ENCODE results near the gene FRMD3.

DNA sequence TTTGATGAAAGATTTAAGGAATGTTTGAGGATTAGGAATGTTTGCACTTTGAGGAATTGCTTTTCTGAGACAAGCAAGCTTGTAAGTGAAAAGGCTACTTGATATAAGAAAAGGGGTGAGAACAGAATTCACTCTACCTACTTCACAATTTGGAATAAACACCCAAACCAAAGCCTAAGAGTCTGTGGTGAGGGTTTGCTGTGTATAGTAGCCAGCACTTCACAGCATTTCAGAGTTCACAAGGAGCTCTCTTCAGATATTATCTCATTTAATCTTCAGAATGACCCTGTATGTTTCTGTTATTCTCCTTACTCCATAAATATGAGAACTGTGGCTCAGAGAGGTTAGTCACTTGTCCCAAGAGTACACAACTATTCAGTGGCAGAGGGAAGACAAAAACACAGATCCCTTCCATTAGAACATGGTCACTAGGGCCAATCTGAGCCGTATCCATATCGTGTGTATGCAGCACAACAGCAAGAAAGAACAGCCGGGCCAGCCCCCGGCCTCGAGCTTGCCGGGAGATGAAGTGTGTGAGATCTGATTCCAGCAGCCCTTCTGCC is 92.4 kb downstream of the FRMD3 start:
- TF ChIP-seq EZH2 (IDR thresholded peaks at IDR 0.05; ENCODE audit: low read length, missing control alignments) = no peak
- TF ChIP-seq, protein P1, sequence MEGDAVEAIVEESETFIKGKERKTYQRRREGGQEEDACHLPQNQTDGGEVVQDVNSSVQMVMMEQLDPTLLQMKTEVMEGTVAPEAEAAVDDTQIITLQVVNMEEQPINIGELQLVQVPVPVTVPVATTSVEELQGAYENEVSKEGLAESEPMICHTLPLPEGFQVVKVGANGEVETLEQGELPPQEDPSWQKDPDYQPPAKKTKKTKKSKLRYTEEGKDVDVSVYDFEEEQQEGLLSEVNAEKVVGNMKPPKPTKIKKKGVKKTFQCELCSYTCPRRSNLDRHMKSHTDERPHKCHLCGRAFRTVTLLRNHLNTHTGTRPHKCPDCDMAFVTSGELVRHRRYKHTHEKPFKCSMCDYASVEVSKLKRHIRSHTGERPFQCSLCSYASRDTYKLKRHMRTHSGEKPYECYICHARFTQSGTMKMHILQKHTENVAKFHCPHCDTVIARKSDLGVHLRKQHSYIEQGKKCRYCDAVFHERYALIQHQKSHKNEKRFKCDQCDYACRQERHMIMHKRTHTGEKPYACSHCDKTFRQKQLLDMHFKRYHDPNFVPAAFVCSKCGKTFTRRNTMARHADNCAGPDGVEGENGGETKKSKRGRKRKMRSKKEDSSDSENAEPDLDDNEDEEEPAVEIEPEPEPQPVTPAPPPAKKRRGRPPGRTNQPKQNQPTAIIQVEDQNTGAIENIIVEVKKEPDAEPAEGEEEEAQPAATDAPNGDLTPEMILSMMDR (conservative IDR thresholded peaks at IDR 0.05 in 1 of 2, IDR thresholded peaks at IDR 0.05 in 1 of 2; ENCODE audit: low read depth in 1 of 2, low read length in 2 of 2) = no peak

All from fibroblast of lung (primary cell).